ENCODE results near the gene PIK3R5. TPM values are rescaled to one million over a fixed set of nuclear protein-coding genes. Genes with fewer than 3 reads are reported as not detected.
"Not testable (repeated sequence)": the region's sequence is repeated elsewhere in the genome, so short reads cannot be mapped to it uniquely, and the experiment has no call there.

The PIK3R5 gene
- total RNA-seq, 4 donors from 2014 or later = 3.6 to 12.0 (median 8.2) TPM

- intact Hi-C loops (cut with DNase I; ENCODE audit: low total_unique reads) = loop anchor here (10.0 kb wide), 1 partner anchor 303 kb away; no protein-coding TSS in a partner anchor
- H3K4me3 ChIP-seq (ENCODE audit: low read depth, poor library complexity, severe bottlenecking) = no peak overlapping the region
- DNase-seq (ENCODE audit: low spot score in 2 of 2) = peak; percentile 63 to 91
- 58 to 59% methylated on average over 10 of the region's 10 CpGs for WGBS, 2 donors
- TF ChIP-seq CTCF (IDR thresholded peaks at IDR 0.05) = peak in 1 of 3 donors; percentile 72
- no peak for TF ChIP-seq POLR2A (IDR thresholded peaks at IDR 0.05)
Observed at GRCh38 chr17:8991514-8992285, 26.2 kb upstream of the PIK3R5 start.

DNA sequence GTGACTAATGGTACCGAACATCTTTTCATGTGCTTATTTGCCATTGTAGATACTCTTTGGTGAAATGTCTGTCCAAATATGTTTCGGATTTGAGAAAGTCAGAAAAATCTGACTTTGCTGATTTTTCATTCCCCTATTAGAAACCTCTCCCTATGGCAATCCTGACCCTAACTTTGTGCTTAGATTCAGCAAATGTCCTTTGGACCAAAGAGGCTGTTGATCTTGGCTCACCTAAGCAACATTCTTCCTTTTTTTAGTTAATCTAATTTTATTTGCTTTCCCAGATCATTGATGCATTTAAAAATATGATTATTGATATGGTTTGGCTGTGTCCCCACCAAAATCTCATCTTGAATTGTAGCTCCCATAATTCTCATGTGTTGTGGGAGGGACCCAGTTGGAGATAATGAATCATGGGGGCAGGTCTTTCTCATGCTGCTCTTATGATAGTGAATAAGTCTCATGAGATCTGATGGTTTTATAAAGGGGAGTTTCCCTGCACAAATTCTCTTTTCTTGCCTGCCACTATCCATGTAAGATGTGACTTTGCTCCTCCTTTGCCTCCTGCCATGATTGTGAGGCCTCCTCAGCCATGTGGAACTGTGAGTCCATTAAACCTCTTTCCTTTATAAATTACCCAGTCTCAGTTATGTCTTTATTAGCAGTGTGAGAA lies 22.9 kb upstream of the PIK3R5 start:
- WGBS, 2 donors = 71 to 96% methylated on average over 2 of the region's 2 CpGs
- intact Hi-C loops (cut with DNase I; ENCODE audit: low total_unique reads); H3K4me3 ChIP-seq (ENCODE audit: low read depth, poor library complexity, severe bottlenecking); DNase-seq (ENCODE audit: low spot score in 2 of 2): not testable (repeated sequence)

- intact Hi-C loops (cut with DNase I; ENCODE audit: low total_unique reads) = no loop called here
- WGBS, 2 donors = 60 to 67% methylated on average over 2 of the region's 2 CpGs
Observed at GRCh38 chr17:8986295-8986694, 20.8 kb upstream of the PIK3R5 start.

DNA sequence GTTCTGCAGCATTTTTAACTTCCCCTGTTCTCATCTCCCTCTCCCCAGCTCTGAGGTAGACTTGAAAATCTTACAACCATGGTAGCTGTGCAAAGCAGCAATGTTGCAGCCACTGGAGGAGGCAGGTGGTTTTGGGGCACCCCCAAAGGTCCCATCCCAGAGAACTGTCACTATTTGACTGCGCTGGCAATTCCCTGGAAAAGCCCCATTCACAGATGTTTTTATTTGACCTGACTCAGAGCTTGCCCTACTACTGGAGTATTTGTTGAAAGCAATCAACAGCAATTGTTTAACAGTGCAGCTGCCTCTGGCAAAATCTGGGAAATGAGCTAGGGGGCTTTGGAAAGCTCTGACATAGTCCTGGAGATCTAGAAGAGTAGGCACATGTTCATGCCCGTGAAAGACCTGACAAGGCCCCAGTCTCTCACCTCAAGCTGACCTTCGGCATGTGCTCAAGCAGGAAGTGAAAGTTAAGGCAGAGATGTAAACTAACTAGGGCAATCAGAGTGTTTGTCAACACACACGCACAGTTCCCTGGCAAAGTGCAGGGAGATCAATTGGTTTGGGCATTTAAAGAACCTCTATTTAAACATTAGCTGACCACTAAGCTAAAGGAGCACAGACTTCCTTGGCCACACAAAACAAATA lies 19.7 kb upstream of the PIK3R5 start:
- WGBS, 2 donors = 85 to 94% methylated on average over 4 of the region's 4 CpGs
- no peak for DNase-seq (ENCODE audit: low spot score in 2 of 2)
- no peak overlapping the region for H3K4me3 ChIP-seq (ENCODE audit: low read depth, poor library complexity, severe bottlenecking)
- TF ChIP-seq POLR2A (IDR thresholded peaks at IDR 0.05) (no peak), CTCF (IDR thresholded peaks at IDR 0.05) (no peak)
- intact Hi-C loops (cut with DNase I; ENCODE audit: low total_unique reads) = no loop called here

More at GRCh38 chr17:8986295-8986694, 20.8 kb upstream of the PIK3R5 start:
- no peak overlapping the region for H3K4me3 ChIP-seq (ENCODE audit: low read depth, poor library complexity, severe bottlenecking)
- no peak for DNase-seq (ENCODE audit: low spot score in 2 of 2)
- no peak for TF ChIP-seq POLR2A (IDR thresholded peaks at IDR 0.05)
- TF ChIP-seq CTCF (IDR thresholded peaks at IDR 0.05) = no peak

DNA sequence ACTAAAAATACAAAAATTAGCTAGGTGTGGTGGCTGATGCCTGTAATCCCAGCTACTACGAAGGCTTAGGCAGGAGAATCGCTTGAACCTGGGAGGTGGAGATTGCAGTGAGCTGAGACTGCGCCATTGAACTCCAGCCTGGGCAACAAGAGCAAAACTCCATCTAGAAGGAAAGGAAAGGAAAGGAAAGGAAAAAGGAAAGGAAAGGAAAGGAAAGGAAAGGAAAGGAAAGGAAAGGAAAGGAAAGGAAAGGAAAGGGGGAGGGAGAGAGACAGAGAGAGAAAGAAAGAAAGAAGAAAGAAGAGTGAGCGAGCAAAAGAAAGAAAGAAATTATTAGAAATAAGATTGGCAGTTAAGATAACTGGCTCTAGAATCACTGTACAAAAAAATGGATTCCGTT lies 18.7 kb upstream of the PIK3R5 start:
- DNase-seq (ENCODE audit: low spot score in 2 of 2); intact Hi-C loops (cut with DNase I; ENCODE audit: low total_unique reads); H3K4me3 ChIP-seq (ENCODE audit: low read depth, poor library complexity, severe bottlenecking): not testable (repeated sequence)
- WGBS, 2 donors = 93 to 97% methylated on average over 5 of the region's 5 CpGs

DNA sequence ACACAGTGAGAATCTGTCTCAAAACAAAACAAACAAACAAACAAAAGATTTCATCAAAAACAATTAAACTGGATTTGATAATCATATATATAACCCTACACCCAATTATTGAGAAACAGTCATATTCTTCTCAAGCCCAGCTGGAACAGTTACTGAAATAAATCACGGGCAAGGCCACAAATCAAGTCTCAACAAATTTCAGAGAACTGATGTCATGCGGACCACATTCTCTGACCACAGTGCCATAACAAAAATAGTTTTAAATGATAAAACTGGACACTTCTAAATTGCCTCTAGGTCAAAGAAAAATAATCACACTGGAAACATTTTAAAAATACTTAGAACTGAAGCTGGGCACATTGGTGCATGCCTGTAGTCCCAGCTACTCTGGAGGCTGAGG lies 15.9 kb upstream of the PIK3R5 start:
- WGBS, 2 donors = 81 to 82% methylated on average over 2 of the region's 2 CpGs
- no peak for DNase-seq (ENCODE audit: low spot score in 2 of 2)
- TF ChIP-seq CTCF (IDR thresholded peaks at IDR 0.05) = no peak
- TF ChIP-seq POLR2A (IDR thresholded peaks at IDR 0.05) = no peak
- intact Hi-C loops (cut with DNase I; ENCODE audit: low total_unique reads) = no loop called here
- H3K4me3 ChIP-seq (ENCODE audit: low read depth, poor library complexity, severe bottlenecking) = no peak overlapping the region

All from lower leg skin (tissue), 4 donors.